PC-3 (cell line): Measurements from ENCODE around the gene PFKFB3. TPM values are rescaled to one million over a fixed set of nuclear protein-coding genes. Genes with fewer than 3 reads are reported as not detected.

Source experiments
- ATAC-seq: fragments of 200-7000 bp; cut with Tn5 transposase; 2 replicates; pipeline ENCODE4 v1.9.1; 2020; ENCODE audit warnings: mild to moderate bottlenecking, moderate library complexity
- BruUV-seq: library from RNA; stranded (reverse); fragments of 400-500 nt; replicated peaks from 2 replicates; lab custom pipeline; 2021; lab: Mats Ljungman, UMichigan
- CTCF ChIA-PET: fragments of 300-600 bp; sonication (Branson Sonifier 250); formaldehyde crosslinking; loops from one replicate; lab custom pipeline; 2022; ENCODE audit warnings: antibody characterized with exemption; lab: Charles Lee
- POLR2A ChIA-PET: fragments of 300-600 bp; sonication (Branson Sonifier 250); formaldehyde crosslinking; loops from one replicate; lab custom pipeline; 2022; ENCODE audit warnings: antibody characterized with exemption; ENCODE audit not compliant: unreplicated experiment; lab: Charles Lee
- DNase-seq: peaks from one replicate; pipeline ENCODE4 v3.0.0-alpha.2; 2015
- H2AFZ ChIP-seq: fragments of 300-600 bp; sonication (generic); 2 replicates; pipeline ENCODE4 v1.6.0; 2016; ENCODE audit warnings: antibody characterized with exemption, low read length
- H3F3A ChIP-seq: fragments of 300-600 bp; sonication (generic); one replicate; pipeline ENCODE4 v1.6.0; 2017; ENCODE audit warnings: antibody characterized with exemption, low read length, control low read depth, mild to moderate bottlenecking; ENCODE audit not compliant: unreplicated experiment
- H3K27ac ChIP-seq: fragments of 300-600 bp; sonication (generic); 2 replicates; pipeline ENCODE4 v1.5.1; 2016; ENCODE audit warnings: mild to moderate bottlenecking, low read length
- H3K27me3 ChIP-seq: fragments of 300-600 bp; sonication (generic); 2 replicates; pipeline ENCODE4 v1.6.1; 2016; ENCODE audit warnings: low read length, mixed read lengths
- H3K36me3 ChIP-seq: fragments of 300-600 bp; sonication (generic); 2 replicates; pipeline ENCODE4 v1.6.1; 2016; ENCODE audit warnings: low read depth, mixed run types, low read length, mixed read lengths
- H3K4me1 ChIP-seq: fragments of 300-600 bp; sonication (generic); 2 replicates; pipeline ENCODE4 v1.5.1; 2016; ENCODE audit warnings: low read length; ENCODE audit not compliant: insufficient read depth
- H3K4me2 ChIP-seq: fragments of 300-600 bp; sonication (generic); 2 replicates; pipeline ENCODE4 v1.6.0; 2016; ENCODE audit warnings: low read length
- H3K4me3 ChIP-seq: fragments of 300-600 bp; sonication (generic); 2 replicates; pipeline ENCODE4 v1.5.1; 2016; ENCODE audit warnings: mild to moderate bottlenecking, low read length, mixed read lengths
- H3K79me2 ChIP-seq: fragments of 300-600 bp; sonication (generic); 2 replicates; pipeline ENCODE4 v1.6.1; 2017; ENCODE audit warnings: low read length, mixed read lengths
- H3K9ac ChIP-seq: fragments of 300-600 bp; sonication (generic); 2 replicates; pipeline ENCODE4 v1.6.0; 2016; ENCODE audit warnings: mild to moderate bottlenecking, low read length
- H3K9me2 ChIP-seq: fragments of 300-600 bp; sonication (generic); replicated peaks from 2 replicates; pipeline ENCODE4 v1.6.1; 2016; ENCODE audit warnings: mixed run types, low read length, mixed read lengths
- H3K9me3 ChIP-seq: fragments of 300-600 bp; sonication (generic); 2 replicates; pipeline ENCODE4 v1.6.1; 2016; ENCODE audit warnings: low read length, mixed read lengths
- H4K20me1 ChIP-seq: fragments of 300-600 bp; sonication (generic); 2 replicates; pipeline ENCODE4 v1.6.1; 2016; ENCODE audit warnings: low read length, mixed read lengths
- CTCF ChIP-seq: fragments of 300-600 bp; sonication (generic); conservative IDR thresholded peaks from 2 replicates; pipeline ENCODE4 v1.5.1; 2017; ENCODE audit warnings: antibody characterized with exemption, low read depth, mild to moderate bottlenecking, low read length
- EZH2 ChIP-seq: fragments of 300-600 bp; sonication (generic); IDR thresholded peaks from one replicate; pipeline ENCODE4 v1.6.1; 2017; ENCODE audit warnings: antibody characterized with exemption, mild to moderate bottlenecking, low read length; ENCODE audit not compliant: unreplicated experiment
- EZH2phosphoT487 ChIP-seq: fragments of 300-600 bp; sonication (generic); IDR thresholded peaks from 2 replicates; pipeline ENCODE4 v1.6.1; 2018; ENCODE audit warnings: mild to moderate bottlenecking, antibody characterized with exemption, low read length, borderline replicate concordance
- intact Hi-C: fragments of 100-400 bp; cut with micrococcal nuclease; formaldehyde crosslinking; loops from 2 replicates; pipeline ENCODE4 v1.9.0; 2023
- total RNA-seq: library from RNA; depleted of rRNA; stranded (reverse); fragments of >200 nt; gene quantifications from 2 replicates; pipeline ENCODE4 v1.2.3, GENCODE V29; 2014

The PFKFB3 gene
- total RNA-seq, 1 experiment from 2014 or later, result 19.5 TPM

- no peak for TF ChIP-seq CTCF
- TF ChIP-seq EZH2, result no peak
- no peak for TF ChIP-seq EZH2phosphoT487
- Histone ChIP-seq H4K20me1 (peaks cover 9% of the 10 kb centered on the region; the same call in 1 of the 2 replicates), H3K36me3 (no peaks in the 10 kb centered on the region; the same call in 1 of the 2 replicates), H3K27me3 (no peaks in the 10 kb centered on the region), H3K4me3 (no peak overlapping the region), H3F3A (no peaks in the 10 kb centered on the region), H2AFZ (no peak overlapping the region), H3K9me3 (no peaks in the 10 kb centered on the region), H3K9ac (no peak overlapping the region), H3K27ac (no peak overlapping the region), H3K79me2 (peaks cover 54% of the 10 kb centered on the region), H3K4me1 (no peaks in the 10 kb centered on the region), H3K9me2 (no peaks in the 10 kb centered on the region), H3K4me2 (no peak overlapping the region)
- ChIA-PET POLR2A (no interaction called here), CTCF (no interaction called here)
- ATAC-seq (no peak), DNase-seq (no peak)
- intact Hi-C loops, result no loop called here
- no TSS peak for BruUV-seq
Observed at GRCh38 chr10:6211671-6212635, 9.2 kb downstream of the PFKFB3 start.

GRCh38 chr10:6212806-6213205 lies 10.1 kb downstream of the PFKFB3 start:
- Histone ChIP-seq H3F3A (no peaks in the 10 kb centered on the region), H4K20me1 (peaks cover 6% of the 10 kb centered on the region; the same call in 1 of the 2 replicates), H2AFZ (no peak overlapping the region), H3K27ac (no peak overlapping the region), H3K36me3 (no peaks in the 10 kb centered on the region; the same call in 1 of the 2 replicates), H3K9me2 (no peaks in the 10 kb centered on the region), H3K4me3 (no peak overlapping the region), H3K9ac (no peak overlapping the region), H3K4me1 (no peaks in the 10 kb centered on the region), H3K4me2 (no peak overlapping the region), H3K27me3 (no peaks in the 10 kb centered on the region), H3K9me3 (no peaks in the 10 kb centered on the region), H3K79me2 (peaks cover 48% of the 10 kb centered on the region)
- ChIA-PET CTCF (no interaction called here), POLR2A (no interaction called here)
- DNase-seq, result no peak
- no peak for ATAC-seq
- intact Hi-C loops, result no loop called here
- TF ChIP-seq CTCF (no peak), EZH2phosphoT487 (no peak), EZH2 (no peak)
- BruUV-seq, result no TSS peak
